Stimulated activated CD4-positive, alpha-beta T cell treated with anti-CD3 and anti-CD28 coated beads, Interleukin-12 subunit alpha, Interleukin-12 subunit beta, amount 100 ng/mL, for 48 hours (primary cell): ENCODE measurements around the gene LRP5.
"Not testable (repeated sequence)": the region's sequence is repeated elsewhere in the genome, so short reads cannot be mapped to it uniquely, and the experiment has no call there.

Source experiments
- DNase-seq, 3 donors: peaks; one replicate each; pipeline ENCODE4 v3.0.0-alpha.2; 2020; ENCODE audit warnings: low read depth in 2 of 3, low spot score in 1 of 3

Gene LRP5

DNA sequence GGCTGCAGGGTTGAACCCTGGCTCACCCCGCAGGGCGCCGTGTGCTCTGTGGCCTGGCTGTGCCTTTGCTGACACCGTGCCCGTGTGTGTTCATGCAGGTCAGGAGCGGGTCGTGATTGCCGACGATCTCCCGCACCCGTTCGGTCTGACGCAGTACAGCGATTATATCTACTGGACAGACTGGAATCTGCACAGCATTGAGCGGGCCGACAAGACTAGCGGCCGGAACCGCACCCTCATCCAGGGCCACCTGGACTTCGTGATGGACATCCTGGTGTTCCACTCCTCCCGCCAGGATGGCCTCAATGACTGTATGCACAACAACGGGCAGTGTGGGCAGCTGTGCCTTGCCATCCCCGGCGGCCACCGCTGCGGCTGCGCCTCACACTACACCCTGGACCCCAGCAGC, 101.2 kb downstream of the LRP5 start:
- no peak for DNase-seq

DNA sequence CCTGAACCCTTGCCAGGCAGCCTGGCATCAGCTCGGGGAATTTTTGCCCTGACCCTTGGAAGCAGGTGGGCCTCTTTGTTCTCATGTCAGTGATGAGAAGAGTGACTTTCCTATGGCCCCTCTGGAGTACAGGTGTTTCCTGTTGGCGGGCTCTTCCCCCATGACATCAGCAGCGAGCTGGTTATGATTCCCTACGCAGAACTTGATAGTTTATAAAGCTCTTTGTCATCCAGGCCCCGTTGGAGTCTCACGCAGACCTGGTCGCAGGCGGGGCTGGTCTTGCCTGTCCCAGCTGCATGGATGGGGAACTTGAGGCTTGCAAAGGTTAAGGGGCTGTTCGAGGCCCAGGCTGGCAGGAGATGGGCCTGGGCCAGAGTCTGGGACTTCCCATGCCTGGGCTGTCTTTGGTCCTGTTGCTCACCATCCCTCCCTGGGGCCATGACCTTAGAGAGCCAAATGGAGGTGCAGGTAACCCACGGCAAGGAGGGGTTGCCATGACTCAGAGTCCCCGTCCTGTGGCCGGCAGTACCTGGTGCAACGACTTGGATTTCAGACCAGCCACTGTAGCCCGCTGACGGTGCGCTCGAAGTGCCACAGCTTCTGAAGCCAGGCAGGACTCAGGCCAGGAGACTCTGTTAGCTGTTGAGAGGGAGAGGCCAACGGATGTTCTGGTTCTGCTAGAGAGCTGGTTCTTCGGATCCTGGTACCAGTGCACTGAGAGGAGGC, 102.3 kb downstream of the LRP5 start:
- DNase-seq: no peak

DNA sequence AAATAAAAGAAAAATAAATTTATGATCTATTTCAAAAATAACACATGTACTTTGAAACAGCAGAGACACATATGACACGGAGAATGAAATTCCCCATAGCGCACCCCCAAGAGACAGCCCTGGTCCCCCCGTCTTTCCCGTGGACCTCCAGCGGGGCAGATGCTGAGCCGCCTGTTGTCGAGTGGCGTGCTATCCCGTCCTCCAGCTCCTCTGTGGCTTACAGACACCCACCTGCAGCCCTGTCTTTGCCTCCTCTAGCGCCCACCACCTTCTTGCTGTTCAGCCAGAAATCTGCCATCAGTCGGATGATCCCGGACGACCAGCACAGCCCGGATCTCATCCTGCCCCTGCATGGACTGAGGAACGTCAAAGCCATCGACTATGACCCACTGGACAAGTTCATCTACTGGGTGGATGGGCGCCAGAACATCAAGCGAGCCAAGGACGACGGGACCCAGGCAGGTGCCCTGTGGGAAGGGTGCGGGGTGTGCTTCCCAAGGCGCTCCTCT, 103.7 kb downstream of the LRP5 start:
- DNase-seq: no peak

DNA sequence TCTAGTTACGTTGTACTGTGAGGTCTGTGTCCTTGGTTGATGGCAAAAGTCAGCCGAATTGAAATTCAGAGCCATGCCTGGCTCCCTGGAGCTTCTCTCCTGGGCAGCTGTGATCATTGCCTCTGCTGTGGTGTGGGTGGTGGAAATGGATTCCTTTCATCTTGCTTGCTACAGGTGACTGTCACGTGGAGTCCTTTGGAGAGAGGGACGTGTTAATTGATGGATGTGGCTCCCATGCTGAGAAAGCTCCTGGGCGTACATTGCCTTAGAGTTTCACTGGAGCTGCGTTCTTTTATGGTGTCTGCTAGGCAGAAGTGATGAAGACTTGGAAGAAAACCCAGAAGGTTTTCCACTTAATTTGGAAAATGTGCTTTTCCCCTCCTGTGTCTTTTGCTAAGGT, 106.3 kb downstream of the LRP5 start:
- DNase-seq: no peak

DNA sequence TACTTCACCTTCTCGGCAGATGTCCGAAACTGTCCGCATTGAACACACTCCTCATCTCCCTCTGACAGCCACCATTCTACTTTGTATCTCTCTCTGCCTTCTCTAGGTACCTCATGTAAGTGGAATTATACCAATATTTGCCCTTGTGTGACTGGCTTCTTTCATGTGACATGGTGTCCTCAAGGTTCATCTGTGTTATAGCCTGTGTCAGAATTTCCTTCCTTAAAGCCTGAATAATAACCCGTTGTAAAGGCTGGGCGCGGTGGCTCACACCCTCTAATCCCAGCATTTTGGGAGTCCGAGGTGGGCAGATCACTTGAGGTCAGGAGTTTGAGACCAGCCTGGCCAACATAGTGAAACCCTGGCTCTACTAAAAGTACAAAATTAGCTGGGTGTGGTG, 107.8 kb downstream of the LRP5 start:
- DNase-seq: no peak

DNA sequence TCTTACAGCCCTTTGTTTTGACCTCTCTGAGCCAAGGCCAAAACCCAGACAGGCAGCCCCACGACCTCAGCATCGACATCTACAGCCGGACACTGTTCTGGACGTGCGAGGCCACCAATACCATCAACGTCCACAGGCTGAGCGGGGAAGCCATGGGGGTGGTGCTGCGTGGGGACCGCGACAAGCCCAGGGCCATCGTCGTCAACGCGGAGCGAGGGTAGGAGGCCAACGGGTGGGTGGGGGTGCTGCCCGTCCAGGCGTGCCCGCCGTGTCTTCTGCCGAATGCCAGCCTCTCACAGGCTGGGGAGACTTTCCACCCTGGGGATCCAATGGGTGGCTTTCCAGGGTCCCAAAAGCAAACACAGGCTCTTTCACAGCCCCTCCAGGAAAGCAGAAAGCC, 111.1 kb downstream of the LRP5 start:
- no peak for DNase-seq

DNA sequence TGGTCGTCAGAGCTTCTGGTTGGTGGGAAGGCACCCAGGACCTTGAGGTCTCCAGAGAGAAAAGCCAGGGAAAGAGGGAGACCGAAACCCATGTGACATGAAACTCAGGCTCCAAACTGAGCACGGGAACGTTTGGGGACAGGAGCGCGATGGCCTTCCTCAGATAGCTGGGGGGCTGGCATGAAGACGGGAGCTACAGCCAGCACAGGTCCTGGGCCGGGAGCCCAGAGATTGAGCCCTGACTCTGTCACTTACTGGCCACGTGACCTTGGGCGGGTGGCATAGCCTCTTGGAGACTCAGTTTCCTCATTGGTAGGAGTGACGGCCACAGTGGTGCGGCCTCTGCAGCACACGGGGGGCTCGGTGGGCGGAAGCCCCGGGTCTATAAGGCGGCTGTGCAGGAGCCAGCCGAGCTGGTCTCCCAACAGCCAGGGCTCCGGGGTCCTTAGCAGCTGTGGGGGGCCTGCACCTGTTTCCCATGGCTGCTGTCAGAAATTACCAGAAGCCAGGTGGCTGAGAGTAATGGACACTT, 111.8 kb downstream of the LRP5 start:
- DNase-seq: no peak

DNA sequence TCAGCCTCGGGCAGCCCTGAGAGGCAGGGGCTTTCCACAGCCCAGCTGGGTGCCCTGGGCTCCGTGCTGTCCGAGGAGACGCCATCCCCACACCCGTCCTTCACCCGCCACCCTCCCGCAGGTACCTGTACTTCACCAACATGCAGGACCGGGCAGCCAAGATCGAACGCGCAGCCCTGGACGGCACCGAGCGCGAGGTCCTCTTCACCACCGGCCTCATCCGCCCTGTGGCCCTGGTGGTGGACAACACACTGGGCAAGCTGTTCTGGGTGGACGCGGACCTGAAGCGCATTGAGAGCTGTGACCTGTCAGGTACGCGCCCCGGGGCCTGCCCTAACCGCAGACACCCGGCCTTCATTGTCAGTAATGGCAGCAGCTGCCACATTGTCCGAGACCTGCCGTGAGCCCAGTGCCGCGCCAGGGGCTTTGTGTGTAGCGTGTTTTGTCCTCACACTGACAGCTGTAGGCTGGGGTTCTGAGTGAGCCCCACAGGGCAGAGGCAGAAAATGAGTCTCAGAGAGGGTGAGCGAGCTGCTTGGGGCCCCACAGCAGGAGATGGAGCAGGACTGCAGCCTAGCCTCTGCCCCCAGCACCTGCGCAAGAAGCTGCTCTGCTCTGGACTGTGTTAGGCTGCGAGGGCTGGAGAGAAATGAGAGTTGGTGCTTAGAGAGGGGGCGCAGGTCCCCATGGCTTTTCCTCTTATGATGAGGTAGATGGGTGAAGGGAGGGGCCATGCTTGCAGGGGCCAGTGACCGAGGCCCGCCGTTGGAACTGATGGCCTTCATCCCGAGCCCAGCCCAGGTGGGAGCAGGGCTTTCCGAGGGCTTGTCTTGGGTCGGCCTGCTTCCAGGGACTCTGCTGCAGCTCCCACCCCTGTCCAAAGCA, 112.8 kb downstream of the LRP5 start:
- DNase-seq: no peak

DNA sequence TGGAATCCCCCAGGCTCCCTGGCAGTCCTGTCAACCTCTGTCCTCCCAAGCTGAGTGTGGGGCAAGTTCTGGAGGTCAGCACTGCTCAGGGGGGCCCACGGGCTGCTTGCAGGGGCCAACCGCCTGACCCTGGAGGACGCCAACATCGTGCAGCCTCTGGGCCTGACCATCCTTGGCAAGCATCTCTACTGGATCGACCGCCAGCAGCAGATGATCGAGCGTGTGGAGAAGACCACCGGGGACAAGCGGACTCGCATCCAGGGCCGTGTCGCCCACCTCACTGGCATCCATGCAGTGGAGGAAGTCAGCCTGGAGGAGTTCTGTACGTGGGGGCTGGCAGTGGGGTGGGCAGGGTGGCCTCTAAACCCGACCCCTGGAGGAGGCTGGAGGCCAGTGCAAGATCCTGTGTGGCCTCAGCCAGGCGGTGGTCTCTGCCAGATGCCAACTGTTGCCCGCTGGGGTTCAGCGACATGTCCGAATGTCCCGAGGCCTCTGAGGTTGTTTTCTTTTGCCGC, 113.5 kb downstream of the LRP5 start:
- DNase-seq: no peak

DNA sequence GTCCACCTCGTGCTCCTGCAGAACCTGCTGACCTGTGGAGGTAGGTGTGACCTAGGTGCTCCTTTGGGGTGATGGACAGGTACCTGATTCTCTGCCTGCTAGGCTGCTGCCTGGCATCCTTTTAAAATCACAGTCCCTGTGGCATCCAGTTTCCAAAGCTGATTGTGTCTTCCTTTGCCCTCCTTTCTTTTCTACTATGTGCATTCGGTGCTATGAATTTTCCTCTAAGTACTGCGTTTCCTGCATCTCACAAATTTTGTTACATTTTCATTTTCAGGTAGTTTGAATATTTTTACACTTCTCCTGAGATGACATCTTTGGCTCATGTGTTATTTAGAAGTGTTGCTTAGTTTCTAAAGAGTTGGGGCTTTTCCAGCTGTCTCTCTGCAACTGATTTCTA, 117.3 kb downstream of the LRP5 start:
- DNase-seq: no peak

DNA sequence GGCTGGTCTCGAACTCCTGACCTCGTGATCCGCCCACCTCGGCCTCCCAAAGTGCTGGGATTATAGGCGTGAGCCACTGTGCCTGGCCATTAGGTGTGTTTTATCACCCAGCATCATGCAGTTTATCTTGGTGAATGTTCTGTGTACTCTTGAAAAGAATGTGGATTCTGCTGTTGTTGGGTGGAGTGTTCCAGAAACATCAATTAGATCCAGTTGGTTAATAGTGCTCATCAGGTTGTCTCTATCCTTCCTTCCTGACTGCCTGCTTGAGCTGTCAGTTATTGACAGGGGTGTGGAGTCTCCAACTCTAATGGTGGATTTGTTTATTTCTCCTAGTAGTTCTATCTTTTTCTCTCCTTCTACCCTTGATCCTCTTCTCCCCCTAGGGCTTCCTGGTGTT, 118.0 kb downstream of the LRP5 start:
- DNase-seq: no peak

DNA sequence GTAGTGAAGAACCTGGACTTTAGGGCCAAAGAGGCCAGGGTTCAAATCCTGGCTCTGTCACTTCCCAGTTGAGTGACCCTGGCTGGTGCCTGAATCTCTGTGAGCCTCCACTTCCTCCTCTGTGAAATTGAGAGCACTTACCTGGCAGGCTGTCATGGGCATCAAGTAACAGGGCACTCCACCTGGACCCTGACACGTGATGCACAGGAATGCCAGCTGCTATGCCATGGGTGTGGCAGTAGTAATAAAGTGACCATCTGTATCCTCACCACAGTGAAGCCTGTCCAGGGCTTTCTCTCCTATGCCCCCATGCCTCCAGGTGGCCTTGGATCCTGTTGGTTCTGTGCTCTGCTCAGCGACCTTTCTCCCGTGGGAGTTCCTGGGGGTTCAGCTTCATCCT, 118.4 kb downstream of the LRP5 start:
- DNase-seq: no peak

DNA sequence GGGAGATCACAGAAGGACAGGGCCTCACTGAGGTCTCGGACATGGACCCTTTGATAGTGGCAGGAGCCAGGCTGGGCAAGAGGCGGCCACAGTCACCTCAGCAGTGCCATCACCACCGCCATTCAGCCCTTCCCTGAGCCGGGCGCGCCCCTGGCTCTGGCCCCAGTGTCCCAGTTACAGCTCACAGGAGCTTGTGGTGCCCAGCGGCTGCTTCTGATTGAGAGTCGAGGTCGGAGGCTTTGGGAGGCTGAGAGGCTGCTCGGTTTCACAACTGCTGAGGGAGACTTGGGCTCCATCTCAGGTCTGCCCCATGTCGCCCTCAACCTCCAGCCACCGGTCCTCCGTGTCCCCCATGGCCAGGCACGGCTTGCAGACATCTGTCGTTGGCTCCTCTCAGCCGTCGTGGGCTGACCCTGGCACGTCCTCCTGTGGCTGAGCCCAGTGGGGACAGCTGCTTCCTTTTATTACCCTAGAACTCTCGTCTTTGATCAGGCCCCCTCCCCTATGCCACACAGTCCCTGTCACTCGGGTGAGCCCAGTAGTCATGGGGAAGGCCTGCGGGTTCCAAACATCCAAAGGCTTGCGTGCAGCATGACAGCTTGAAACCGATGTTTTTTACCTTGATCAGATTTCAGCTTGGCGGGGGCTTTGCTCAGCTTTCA, 119.7 kb downstream of the LRP5 start:
- no peak for DNase-seq

DNA sequence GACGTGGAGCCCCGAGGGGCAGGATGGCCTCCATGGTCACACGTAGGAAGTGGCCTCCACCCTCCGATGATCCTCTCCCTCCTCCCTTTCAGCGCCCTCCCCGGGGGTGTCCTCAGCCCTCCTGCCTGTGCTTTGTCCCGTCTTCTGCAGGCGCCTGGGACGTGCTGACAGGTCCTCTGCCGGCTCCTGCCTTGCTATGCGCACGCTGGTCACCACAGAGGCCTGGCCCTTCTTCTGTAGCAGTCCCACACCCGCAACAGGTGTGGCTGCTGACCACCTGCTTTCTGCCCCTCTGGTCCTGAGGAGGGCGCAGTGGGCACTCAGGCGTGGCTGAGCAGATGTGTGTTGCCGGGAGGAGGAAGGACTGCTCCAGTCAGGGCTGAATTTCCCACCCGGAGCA, 120.5 kb downstream of the LRP5 start:
- no peak for DNase-seq

DNA sequence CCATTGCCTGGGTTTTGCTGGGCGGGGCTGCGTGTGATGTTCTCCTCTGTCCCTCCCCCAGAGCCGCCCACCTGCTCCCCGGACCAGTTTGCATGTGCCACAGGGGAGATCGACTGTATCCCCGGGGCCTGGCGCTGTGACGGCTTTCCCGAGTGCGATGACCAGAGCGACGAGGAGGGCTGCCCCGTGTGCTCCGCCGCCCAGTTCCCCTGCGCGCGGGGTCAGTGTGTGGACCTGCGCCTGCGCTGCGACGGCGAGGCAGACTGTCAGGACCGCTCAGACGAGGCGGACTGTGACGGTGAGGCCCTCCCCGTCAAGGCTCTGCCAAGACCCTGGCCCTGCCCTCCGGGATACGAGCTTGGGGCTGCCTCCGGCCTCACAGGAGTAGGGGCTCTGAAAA, 121.2 kb downstream of the LRP5 start:
- DNase-seq: no peak

DNA sequence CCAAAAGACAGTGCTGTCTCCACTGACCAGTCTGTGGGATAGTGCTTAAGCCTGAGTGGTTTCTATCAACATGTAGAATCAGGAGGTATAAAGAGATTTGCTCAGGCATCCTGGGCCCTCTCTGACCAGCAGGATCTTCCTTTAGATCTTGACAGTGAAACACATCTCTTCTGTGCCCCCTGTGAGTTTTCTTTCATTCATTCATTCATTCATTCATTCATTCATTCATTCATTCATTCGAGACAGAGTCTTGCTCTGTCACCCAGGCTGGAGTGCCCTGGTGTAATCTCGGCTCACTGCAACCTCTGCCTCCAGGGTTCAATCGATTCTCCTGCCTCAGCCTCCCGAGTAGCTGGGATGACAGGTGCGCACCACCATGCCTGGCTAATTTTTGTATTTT, 121.8 kb downstream of the LRP5 start:
- not testable (repeated sequence) for DNase-seq

DNA sequence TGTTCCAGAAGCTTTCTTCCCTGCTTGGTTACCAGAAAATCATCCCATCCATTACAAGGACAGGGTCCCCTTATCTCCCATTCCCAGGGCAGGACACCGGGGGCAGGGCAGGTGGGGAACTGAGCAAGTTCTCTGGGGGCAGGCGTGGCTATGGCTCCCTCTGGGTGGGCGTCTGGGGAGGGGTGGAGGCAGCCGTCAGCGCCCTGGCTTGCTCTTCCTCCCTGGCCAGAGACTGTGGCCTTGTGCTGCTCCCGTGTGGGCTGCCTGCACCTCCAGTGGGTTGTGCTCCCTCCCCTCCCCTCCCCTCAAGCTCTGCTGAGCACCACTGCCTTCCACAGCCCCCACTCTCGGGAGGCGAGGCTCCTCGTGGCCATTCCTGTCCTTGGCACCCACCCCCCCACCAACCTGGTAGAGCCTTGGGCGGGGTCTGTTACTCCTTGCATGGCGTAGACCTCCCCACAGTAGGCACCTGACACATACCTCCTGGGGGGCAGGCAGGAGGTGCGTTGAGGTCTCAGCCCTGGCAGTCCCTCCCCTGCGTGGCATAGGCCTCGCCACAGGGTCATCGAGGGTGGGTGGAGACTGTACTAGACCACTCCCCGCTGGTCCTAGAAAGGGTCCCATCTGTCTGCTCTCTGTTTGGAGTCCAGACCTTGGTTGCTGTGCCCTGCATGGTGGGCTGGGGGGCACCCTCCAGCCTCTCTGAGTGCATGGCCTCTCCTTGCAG, 123.9 kb downstream of the LRP5 start:
- no peak for DNase-seq

DNA sequence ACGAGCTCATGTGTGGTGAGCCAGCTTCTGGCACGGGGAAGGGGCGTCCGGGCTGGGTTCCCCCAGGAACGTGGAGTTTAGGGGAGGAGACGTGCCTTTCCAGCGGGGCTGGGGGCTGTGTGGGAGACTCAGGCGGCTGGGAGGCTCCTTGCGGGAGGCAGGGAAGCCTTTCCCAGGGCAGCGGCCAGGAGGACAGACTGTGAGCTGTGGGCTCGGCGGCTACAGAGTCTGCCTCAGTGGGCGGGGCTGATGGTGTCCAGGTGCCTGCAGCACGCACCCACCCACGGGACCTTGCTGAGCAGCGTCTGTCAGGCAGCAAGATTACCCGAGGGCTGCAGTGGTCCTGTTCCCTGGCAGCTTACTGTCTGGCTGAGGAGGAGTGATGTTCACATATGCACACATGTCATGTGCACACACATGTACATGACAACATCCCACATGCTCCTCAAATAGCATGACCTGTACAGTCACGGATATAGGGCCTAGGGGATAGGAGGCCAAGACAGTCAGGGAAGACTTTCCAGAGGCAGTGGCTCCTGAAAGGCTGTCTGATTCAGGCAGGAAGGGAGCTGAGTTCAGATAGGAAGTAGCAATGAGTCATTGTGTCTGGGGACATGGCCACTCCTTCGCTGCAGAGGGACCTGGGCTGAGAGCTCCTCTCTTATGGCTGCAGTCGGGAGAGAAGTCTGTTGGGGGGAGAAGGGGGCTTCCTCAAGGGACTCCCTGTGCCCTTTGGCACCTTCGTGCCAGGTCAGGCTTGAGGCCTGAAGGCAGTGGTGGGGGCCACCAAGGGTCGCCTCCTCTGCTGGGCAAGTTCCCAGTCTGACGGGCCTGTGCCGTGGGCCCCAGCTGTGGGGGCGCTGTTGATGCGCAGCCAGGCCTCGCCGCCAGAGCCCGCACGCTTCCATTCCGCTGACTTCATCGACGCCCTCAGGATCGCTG, 124.9 kb downstream of the LRP5 start:
- DNase-seq: no peak

DNA sequence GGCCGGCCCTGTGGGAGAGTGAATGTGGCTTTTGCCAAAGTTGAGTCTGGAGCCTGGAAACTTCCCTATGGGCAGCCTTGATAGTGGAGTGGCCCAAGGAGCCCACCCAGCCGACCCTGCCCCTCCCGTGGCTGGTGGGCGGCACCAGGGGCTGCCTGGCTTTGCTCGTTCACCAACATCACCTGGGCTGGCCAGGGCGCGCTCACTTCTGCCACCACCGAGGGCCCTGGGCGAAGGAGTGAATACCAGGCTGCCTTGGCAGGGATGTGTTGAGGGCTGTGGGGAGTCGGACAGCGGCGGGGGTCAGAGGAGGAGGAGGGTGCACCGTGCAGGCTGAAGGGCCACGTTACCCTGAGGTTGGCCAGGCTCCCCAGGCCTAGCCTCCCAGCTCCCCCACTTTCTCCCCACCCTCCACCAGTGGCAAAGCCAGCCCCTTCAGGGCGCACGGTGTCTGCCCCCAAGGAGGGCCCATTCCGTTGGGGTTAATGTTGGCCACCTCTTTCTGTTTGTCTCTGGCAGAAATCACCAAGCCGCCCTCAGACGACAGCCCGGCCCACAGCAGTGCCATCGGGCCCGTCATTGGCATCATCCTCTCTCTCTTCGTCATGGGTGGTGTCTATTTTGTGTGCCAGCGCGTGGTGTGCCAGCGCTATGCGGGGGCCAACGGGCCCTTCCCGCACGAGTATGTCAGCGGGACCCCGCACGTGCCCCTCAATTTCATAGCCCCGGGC, 125.7 kb downstream of the LRP5 start:
- no peak for DNase-seq
